AG04450 (cell line): ENCODE measurements around the gene DEDD2. TPM values are rescaled to one million over a fixed set of nuclear protein-coding genes. Genes with fewer than 3 reads are reported as not detected.

Source experiments
- CTCF ChIA-PET: fragments of 300-600, 350-600 bp; formaldehyde crosslinking; extraction: SDS; loops from one replicate; lab custom pipeline; 2022; ENCODE audit warnings: antibody characterized with exemption, inconsistent platforms; lab: Charles Lee
- POLR2A ChIA-PET: fragments of 350-600 bp; formaldehyde crosslinking; extraction: SDS; loops from one replicate; lab custom pipeline; 2021; ENCODE audit warnings: antibody characterized with exemption, inconsistent platforms; lab: Yijun Ruan, JAX
- DNase-seq: peaks from one replicate; pipeline ENCODE4 v3.0.0-alpha.2; 2011; ENCODE audit warnings: low read depth, low spot score
- H3K27ac ChIP-seq: one replicate; pipeline ENCODE4 v1.5.1; 2012; ENCODE audit warnings: low read depth, low read length, control low read depth
- H3K27me3 ChIP-seq: one replicate; pipeline ENCODE4 v1.6.0; 2012; ENCODE audit warnings: low read length; ENCODE audit not compliant: control insufficient read depth, insufficient read depth
- H3K4me3 ChIP-seq: 2 replicates; pipeline ENCODE4 v1.5.1; 2011; ENCODE audit warnings: mild to moderate bottlenecking, low read depth, low read length, control low read depth
- H3K9me3 ChIP-seq: 2 replicates; pipeline ENCODE4 v1.5.1; 2012; ENCODE audit warnings: low read length; ENCODE audit not compliant: control insufficient read depth, insufficient read depth
- polyA plus RNA-seq: library from polyadenylated mRNA; depleted of rRNA; stranded (reverse); fragments of >200 nt; gene quantifications from 2 replicates; pipeline ENCODE4 v1.2.3, GENCODE V29; 2011; rRNA removed
- TF ChIP-seq, protein P1 (sequence below): IDR thresholded peaks from 2 replicates; pipeline ENCODE4 v1.5.1; 2011; ENCODE audit warnings: low read depth, low read length, control low read depth, inconsistent platforms

DEDD2 gene
- polyA plus RNA-seq, 1 experiment, result 11.8 TPM

DNA sequence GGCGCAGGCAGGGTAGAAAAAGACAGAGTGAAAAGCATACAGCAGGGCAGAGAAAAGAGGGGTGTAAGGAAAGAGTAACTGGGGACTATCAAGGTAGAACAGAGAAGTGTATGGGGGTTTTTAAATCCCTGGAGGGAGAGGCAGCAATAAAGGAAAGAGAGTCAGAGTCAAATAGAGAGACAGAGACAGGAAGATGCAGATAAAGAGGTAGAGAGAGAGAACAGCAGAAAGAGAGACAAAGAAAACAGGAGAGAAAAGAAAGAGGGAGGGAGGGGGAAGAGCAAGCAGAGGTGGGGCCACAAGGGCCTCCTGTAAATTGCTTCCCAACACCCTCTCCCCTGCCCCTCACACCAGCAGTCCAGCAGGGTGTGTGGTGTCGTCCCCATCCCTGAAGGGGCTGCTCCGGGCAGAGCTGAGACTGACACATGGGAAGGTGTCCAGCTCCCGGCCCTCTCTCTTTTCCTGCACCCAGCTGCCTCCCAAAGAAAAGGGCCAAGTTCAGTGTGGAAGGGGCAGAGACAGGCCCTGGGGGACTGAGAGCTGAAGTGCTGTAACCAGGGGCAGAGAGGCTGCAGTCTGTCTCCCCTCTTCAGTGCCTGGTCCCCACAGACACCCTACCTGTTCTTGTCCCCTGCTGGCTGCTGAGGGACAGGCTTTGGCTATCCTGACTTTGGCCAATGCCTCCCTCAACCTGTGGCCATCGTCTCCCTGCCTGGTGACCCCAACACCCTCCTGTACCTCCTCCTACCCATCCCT lies 67.9 kb downstream of the DEDD2 start:
- TF ChIP-seq, protein P1, sequence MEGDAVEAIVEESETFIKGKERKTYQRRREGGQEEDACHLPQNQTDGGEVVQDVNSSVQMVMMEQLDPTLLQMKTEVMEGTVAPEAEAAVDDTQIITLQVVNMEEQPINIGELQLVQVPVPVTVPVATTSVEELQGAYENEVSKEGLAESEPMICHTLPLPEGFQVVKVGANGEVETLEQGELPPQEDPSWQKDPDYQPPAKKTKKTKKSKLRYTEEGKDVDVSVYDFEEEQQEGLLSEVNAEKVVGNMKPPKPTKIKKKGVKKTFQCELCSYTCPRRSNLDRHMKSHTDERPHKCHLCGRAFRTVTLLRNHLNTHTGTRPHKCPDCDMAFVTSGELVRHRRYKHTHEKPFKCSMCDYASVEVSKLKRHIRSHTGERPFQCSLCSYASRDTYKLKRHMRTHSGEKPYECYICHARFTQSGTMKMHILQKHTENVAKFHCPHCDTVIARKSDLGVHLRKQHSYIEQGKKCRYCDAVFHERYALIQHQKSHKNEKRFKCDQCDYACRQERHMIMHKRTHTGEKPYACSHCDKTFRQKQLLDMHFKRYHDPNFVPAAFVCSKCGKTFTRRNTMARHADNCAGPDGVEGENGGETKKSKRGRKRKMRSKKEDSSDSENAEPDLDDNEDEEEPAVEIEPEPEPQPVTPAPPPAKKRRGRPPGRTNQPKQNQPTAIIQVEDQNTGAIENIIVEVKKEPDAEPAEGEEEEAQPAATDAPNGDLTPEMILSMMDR, result no peak
- Histone ChIP-seq H3K27ac (no peak overlapping the region), H3K27me3 (peaks cover 75% of the 10 kb centered on the region), H3K4me3 (no peak overlapping the region), H3K9me3 (no peaks in the 10 kb centered on the region)
- DNase-seq, result no peak
- ChIA-PET CTCF (no interaction called here), POLR2A (no interaction called here)

Other genes starting within 250 kb of the DEDD2 start
- gene ATP1A3, start 223.4 kb downstream of the DEDD2 start, polyA plus RNA-seq, result 0.05 TPM in 1 of 2 replicates, not detected in the other
- 0.04 and 0.05 TPM in 2 replicates for gene GRIK5, start 147.5 kb downstream of the DEDD2 start, polyA plus RNA-seq
- gene ZNF574, start 141.5 kb downstream of the DEDD2 start, polyA plus RNA-seq, result 5.5 and 9.0 TPM in 2 replicates
- gene POU2F2, start 85.2 kb downstream of the DEDD2 start, polyA plus RNA-seq, result 1.9 and 2.6 TPM in 2 replicates
- gene ZNF526, start 2.6 kb upstream of the DEDD2 start, polyA plus RNA-seq, result 4.6 and 5.4 TPM in 2 replicates
- gene GSK3A, start 24.9 kb upstream of the DEDD2 start, polyA plus RNA-seq, result 20.1 and 27.3 TPM in 2 replicates
- 29.4 and 31.1 TPM in 2 replicates for gene ERF, start 37.5 kb upstream of the DEDD2 start, polyA plus RNA-seq
- 2.9 and 4.2 TPM in 2 replicates for gene CIC, start 51.6 kb upstream of the DEDD2 start, polyA plus RNA-seq
- gene PRR19, start 84.5 kb upstream of the DEDD2 start, polyA plus RNA-seq, result 0.40 and 0.92 TPM in 2 replicates
- 34.7 and 38.0 TPM in 2 replicates for gene PAFAH1B3, start 84.9 kb upstream of the DEDD2 start, polyA plus RNA-seq
- not detected in 2 replicates for gene TMEM145, start 95.6 kb upstream of the DEDD2 start, polyA plus RNA-seq
- 9.9 and 10.6 TPM in 2 replicates for gene MEGF8, start 108.0 kb upstream of the DEDD2 start, polyA plus RNA-seq
- gene CNFN, start 172.6 kb upstream of the DEDD2 start, polyA plus RNA-seq, result 0.20 TPM in 1 of 2 replicates, not detected in the other
- 1.5 and 2.0 TPM in 2 replicates for gene LIPE, start 209.7 kb upstream of the DEDD2 start, polyA plus RNA-seq
- gene CXCL17, start 225.3 kb upstream of the DEDD2 start, polyA plus RNA-seq, result not detected in 2 replicates